ENCODE data around the gene DIP2C. TPM values are rescaled to one million over a fixed set of nuclear protein-coding genes. Genes with fewer than 3 reads are reported as not detected.
A peak's percentile ranks its signal among the peaks of the same experiment; 100 is the strongest.

The DIP2C gene
- total RNA-seq, 4 donors from 2014 or later = 2.4 to 14.9 (median 6.1) TPM

DNA sequence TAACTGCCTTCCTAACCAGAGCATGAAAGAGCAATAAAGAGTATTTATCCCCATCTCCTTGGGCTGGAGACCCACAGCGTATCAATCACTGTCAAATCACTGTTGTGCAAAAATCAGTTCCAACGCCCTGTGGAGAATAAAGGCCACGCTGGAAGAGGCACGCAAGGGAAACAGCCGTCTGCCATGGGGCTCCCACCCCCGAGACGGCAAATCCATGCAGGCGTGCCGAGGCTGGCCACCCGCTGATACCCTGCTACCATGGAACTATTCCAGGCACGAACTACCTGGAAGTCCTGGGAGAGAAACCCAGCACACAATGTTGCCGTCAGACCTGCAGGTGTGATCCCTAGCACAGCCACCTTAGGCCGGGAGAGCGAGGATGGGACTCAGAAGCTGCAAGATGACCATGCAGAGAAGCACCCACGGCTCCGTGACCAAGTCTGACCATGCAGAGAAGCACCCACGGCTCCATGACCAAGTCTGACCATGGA, 185.3 kb downstream of the DIP2C start:
- no peaks in the 10 kb centered on the region for H3K27me3 ChIP-seq
- H3K36me3 ChIP-seq = peaks cover 0 to 7% (median 0%) of the 10 kb centered on the region in 3 donors
- TF ChIP-seq, protein P1, sequence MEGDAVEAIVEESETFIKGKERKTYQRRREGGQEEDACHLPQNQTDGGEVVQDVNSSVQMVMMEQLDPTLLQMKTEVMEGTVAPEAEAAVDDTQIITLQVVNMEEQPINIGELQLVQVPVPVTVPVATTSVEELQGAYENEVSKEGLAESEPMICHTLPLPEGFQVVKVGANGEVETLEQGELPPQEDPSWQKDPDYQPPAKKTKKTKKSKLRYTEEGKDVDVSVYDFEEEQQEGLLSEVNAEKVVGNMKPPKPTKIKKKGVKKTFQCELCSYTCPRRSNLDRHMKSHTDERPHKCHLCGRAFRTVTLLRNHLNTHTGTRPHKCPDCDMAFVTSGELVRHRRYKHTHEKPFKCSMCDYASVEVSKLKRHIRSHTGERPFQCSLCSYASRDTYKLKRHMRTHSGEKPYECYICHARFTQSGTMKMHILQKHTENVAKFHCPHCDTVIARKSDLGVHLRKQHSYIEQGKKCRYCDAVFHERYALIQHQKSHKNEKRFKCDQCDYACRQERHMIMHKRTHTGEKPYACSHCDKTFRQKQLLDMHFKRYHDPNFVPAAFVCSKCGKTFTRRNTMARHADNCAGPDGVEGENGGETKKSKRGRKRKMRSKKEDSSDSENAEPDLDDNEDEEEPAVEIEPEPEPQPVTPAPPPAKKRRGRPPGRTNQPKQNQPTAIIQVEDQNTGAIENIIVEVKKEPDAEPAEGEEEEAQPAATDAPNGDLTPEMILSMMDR (IDR thresholded peaks at IDR 0.05) = no peak
- no peak for TF ChIP-seq POLR2A (IDR thresholded peaks at IDR 0.05)
- intact Hi-C loops (cut with DNase I) = no loop called here
- H3K4me3 ChIP-seq = no peak overlapping the region
- no peak overlapping the region for H3K27ac ChIP-seq
- 55 to 69% methylated on average over 11 to 13 of the region's 17 CpGs for WGBS, 2 donors
- DNase-seq = no peak
- peaks cover 0 to 36% (median 0%) of the 10 kb centered on the region in 3 donors for H3K4me1 ChIP-seq
- H3K9me3 ChIP-seq = no peaks in the 10 kb centered on the region

DNA sequence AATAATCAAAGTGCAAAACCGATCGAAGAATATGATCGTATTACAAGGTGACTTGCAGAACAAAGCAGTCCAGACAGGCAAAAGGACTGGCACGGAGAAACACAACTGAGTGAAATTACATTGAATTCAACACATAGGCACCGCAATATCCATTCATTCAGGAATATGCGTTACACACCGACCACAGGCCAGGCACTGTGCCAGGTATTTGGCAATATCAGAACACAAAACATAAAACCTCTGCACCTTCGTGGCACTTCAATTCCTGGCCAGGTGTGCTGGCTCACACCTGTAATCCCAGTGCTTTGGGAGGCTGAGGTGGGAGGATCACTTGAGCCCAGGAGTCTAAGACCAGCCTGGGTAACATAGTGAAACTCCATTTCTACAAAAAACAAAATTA, 187.9 kb downstream of the DIP2C start:
- WGBS, 2 donors = 48 to 63% methylated on average over 8 of the region's 8 CpGs
- no peak overlapping the region for H3K4me3 ChIP-seq
- no peak for DNase-seq
- H3K36me3 ChIP-seq = peaks cover 0 to under 1% (median 0%) of the 10 kb centered on the region in 3 donors
- H3K27me3 ChIP-seq = no peaks in the 10 kb centered on the region
- no peak overlapping the region for H3K27ac ChIP-seq
- H3K4me1 ChIP-seq = peaks cover 0 to 41% (median 0%) of the 10 kb centered on the region in 3 donors
- no peak for TF ChIP-seq POLR2A (IDR thresholded peaks at IDR 0.05)
- TF ChIP-seq, protein P1 (IDR thresholded peaks at IDR 0.05) = no peak
- no peaks in the 10 kb centered on the region for H3K9me3 ChIP-seq
- intact Hi-C loops (cut with DNase I) = no loop called here

DNA sequence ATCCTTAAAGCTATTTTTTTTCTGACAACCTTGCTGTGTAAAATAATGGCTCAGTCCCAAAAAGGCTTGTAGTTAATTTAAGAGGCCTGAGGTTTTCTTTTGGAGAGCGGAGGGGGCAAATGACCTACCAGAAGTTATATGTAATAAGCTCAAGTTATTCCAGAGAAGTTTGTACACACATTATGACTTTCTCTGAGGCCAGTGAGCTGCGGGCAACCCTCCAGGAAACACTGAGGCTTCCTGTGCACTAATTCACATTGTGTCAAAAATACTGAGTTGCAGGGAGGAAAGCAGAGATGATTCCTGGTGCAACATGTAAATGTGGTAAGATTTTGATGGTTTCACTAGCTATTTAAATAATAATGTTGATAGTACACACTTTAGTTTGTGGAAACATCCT, 188.6 kb downstream of the DIP2C start:
- no peak overlapping the region for H3K4me3 ChIP-seq
- H3K4me1 ChIP-seq = peaks cover 0 to 41% (median 0%) of the 10 kb centered on the region in 3 donors
- no peak for DNase-seq
- WGBS, 2 donors = 38 to 61% methylated on average over 2 of the region's 2 CpGs
- intact Hi-C loops (cut with DNase I) = no loop called here
- no peaks in the 10 kb centered on the region for H3K27me3 ChIP-seq
- no peak for TF ChIP-seq POLR2A (IDR thresholded peaks at IDR 0.05)
- TF ChIP-seq, protein P1 (IDR thresholded peaks at IDR 0.05) = no peak
- H3K9me3 ChIP-seq = no peaks in the 10 kb centered on the region
- no peaks in the 10 kb centered on the region for H3K36me3 ChIP-seq
- peak overlapping the region in 1 of 4 donors; percentile 51 for H3K27ac ChIP-seq

DNA sequence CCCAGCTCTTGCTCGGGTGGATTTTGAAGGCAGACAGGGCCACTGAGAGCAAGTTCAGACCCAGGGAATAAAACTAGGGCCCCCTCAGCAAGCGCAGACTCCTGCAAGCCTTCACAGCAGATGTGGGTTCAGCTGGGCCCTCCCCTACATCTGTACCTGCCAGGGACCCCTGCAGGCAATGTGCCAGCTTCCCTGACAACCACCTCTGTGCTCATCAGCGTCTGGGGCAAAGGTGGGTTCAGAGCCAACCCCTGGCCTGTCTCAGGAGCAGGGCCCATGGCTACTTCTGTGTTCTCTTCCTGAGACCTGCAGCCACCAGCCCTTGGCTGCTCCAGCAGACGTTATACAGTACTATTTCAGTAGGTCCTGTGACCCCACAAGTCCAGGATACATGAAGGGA, 189.5 kb downstream of the DIP2C start:
- Histone ChIP-seq H3K9me3 (no peaks in the 10 kb centered on the region), H3K27ac (peak overlapping the region in 2 of 4 donors; percentile 11 to 51), H3K27me3 (no peaks in the 10 kb centered on the region), H3K4me1 (peaks cover 0 to 35% (median 0%) of the 10 kb centered on the region in 3 donors), H3K36me3 (no peaks in the 10 kb centered on the region), H3K4me3 (no peak overlapping the region)
- DNase-seq = no peak
- intact Hi-C loops (cut with DNase I) = no loop called here
- TF ChIP-seq, protein P1 (IDR thresholded peaks at IDR 0.05) = no peak
- TF ChIP-seq POLR2A (IDR thresholded peaks at IDR 0.05) = no peak
- 73 to 75% methylated on average over 1 to 2 of the region's 4 CpGs for WGBS, 2 donors

DNA sequence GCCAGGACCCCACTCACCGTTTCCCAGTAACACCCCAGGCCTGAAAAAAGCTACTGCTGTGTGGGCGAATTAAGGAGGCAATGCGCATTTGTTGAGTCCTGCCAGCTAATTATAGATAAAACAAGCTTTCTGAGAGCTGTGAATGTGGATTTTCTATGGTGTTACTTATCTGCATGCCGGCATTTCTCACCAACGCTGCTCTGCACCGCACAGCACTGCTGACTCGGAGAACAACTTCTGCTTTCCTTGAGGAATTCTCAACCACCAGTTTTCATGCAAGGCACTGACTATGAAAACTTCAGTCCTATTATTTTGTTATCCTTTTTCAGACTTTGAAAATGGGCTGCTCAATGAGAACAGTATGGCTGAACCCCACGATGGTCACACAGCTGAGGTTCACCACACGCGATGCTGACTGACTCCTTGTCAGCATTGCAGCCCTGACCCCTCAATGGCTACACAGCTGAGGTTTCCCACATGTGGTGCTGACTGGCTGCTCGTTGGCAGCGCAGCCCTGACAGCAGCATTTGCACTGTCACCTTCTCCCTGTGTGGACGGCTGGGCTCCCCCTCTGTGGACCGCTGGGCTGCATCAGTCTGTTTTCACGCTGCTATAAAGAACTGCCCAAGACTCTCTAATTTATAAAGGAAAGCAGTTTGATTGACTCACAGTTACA, 190.6 kb downstream of the DIP2C start:
- TF ChIP-seq, protein P1 (IDR thresholded peaks at IDR 0.05) = no peak
- TF ChIP-seq POLR2A (IDR thresholded peaks at IDR 0.05) = no peak
- no peak for DNase-seq
- intact Hi-C loops (cut with DNase I) = no loop called here

More for the DNA sequence above, 190.6 kb downstream of the DIP2C start:
- 63 to 86% methylated on average over 10 to 15 of the region's 15 CpGs for WGBS, 2 donors
- no peaks in the 10 kb centered on the region for H3K36me3 ChIP-seq
- no peak overlapping the region for H3K4me3 ChIP-seq
- peak overlapping the region in 2 of 4 donors; percentile 11 to 58 for H3K27ac ChIP-seq
- peaks cover 0 to 34% (median 0%) of the 10 kb centered on the region in 3 donors for H3K4me1 ChIP-seq
- H3K9me3 ChIP-seq = no peaks in the 10 kb centered on the region
- no peaks in the 10 kb centered on the region for H3K27me3 ChIP-seq
